GM12873 (cell line): ENCODE results near the gene SNTB2.

Experiments used
- CTCF ChIP-seq: IDR thresholded peaks from 2 replicates; pipeline ENCODE4 v1.5.1; 2012; ENCODE audit warnings: low read depth, mild to moderate bottlenecking, moderate library complexity, low read length, control low read depth; ENCODE audit not compliant: insufficient read depth; ENCODE audit errors: missing control alignments

Gene SNTB2

GRCh38 chr16:69344171-69344570, 157.2 kb downstream of the SNTB2 start:
- TF ChIP-seq CTCF, result no peak

- no peak for TF ChIP-seq CTCF
These were observed 159.0 kb downstream of the SNTB2 start for GRCh38 chr16:69345923-69346322.

GRCh38 chr16:69346683-69347082, 159.7 kb downstream of the SNTB2 start:
- no peak for TF ChIP-seq CTCF

GRCh38 chr16:69348222-69348621, 161.3 kb downstream of the SNTB2 start:
- TF ChIP-seq CTCF, result no peak

- TF ChIP-seq CTCF, result no peak
These were observed 162.6 kb downstream of the SNTB2 start for GRCh38 chr16:69349536-69349935.

- no peak for TF ChIP-seq CTCF
These were observed 163.7 kb downstream of the SNTB2 start for GRCh38 chr16:69350536-69351133.

- TF ChIP-seq CTCF, result no peak
These were observed 164.5 kb downstream of the SNTB2 start, which contains the start of gene TMED6 for GRCh38 chr16:69351309-69352027. Gene TMED6, minus strand, starts transcription at chr16:69351786. Its CDS starts 33 bp downstream, at chr16:69351753.
